ENCODE measurements around the gene FGF14.

FGF14 gene

DNA sequence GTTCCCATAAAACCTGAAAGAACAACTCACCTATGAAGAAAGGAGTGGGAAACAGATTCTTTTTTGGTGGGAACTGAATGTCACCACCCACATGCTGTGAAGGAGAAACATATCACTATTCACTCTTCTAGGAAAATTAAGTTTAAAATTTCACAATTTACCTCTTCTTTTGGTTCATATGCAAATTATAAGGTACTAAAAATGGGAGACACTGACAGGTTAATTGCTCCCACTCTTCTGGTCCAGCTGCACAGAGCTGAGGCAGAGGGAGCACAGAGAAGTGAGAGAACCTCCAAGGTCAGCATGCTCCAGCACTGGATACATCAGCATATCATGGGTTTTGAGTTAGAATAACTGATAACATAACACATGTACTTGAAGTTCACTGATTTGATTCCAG is 186.9 kb downstream of the FGF14 start:
- no peaks in the 10 kb centered on the region for H3K4me1 ChIP-seq (ENCODE audit: control insufficient read depth, low read length)
- no peak overlapping the region for H3K4me3 ChIP-seq (ENCODE audit: low read length)
- no peaks in the 10 kb centered on the region for H3K36me3 ChIP-seq (ENCODE audit: control insufficient read depth, low read length)
- no peaks in the 10 kb centered on the region for H4K20me1 ChIP-seq (ENCODE audit: control insufficient read depth, insufficient read depth, low read depth, low read length)
- H3F3A ChIP-seq (ENCODE audit: control insufficient read depth, insufficient read depth): no peaks in the 10 kb centered on the region
- no peaks in the 10 kb centered on the region for H3K9me2 ChIP-seq (replicated peaks; ENCODE audit: control insufficient read depth, low read length)
- no peaks in the 10 kb centered on the region for H3K27me3 ChIP-seq (ENCODE audit: control insufficient read depth, low read length)
- no peak overlapping the region for H3K4me2 ChIP-seq (ENCODE audit: low read length)
- H3K27ac ChIP-seq (ENCODE audit: low read depth, low read length): no peak overlapping the region
- no peaks in the 10 kb centered on the region for H3K9me3 ChIP-seq (ENCODE audit: control insufficient read depth, insufficient read depth, low read length)
- no peaks in the 10 kb centered on the region for H3K79me2 ChIP-seq (ENCODE audit: control insufficient read depth, low read length)
- TF ChIP-seq EZH2phosphoT487 (IDR thresholded peaks at IDR 0.05; ENCODE audit: borderline replicate concordance, low read length): no peak
- TF ChIP-seq, protein P1, sequence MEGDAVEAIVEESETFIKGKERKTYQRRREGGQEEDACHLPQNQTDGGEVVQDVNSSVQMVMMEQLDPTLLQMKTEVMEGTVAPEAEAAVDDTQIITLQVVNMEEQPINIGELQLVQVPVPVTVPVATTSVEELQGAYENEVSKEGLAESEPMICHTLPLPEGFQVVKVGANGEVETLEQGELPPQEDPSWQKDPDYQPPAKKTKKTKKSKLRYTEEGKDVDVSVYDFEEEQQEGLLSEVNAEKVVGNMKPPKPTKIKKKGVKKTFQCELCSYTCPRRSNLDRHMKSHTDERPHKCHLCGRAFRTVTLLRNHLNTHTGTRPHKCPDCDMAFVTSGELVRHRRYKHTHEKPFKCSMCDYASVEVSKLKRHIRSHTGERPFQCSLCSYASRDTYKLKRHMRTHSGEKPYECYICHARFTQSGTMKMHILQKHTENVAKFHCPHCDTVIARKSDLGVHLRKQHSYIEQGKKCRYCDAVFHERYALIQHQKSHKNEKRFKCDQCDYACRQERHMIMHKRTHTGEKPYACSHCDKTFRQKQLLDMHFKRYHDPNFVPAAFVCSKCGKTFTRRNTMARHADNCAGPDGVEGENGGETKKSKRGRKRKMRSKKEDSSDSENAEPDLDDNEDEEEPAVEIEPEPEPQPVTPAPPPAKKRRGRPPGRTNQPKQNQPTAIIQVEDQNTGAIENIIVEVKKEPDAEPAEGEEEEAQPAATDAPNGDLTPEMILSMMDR (IDR thresholded peaks at IDR 0.05; ENCODE audit: low read depth, low read length, poor library complexity, severe bottlenecking): no peak

DNA sequence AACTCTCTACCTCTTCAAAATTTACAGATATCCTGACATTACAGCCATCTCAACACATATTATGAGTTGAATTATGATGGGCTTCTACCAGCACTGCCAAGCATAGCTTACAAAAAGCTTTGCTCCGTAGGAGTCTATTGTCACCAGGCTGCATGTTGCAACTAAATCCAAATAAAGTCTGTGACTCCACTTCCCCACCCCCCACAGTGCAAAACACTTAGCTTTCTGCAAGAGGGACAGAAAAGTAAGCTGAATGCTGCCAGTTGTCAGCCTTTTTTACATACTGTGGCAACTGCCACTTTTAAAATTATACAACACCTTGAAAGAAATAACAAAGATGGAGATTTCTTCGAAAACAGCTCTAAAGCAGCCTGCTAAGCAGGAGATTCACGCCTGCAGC is 189.1 kb downstream of the FGF14 start:
- Histone ChIP-seq H3K27ac (ENCODE audit: low read depth, low read length) (no peak overlapping the region), H3K27me3 (ENCODE audit: control insufficient read depth, low read length) (no peaks in the 10 kb centered on the region), H3K9me3 (ENCODE audit: control insufficient read depth, insufficient read depth, low read length) (no peaks in the 10 kb centered on the region), H3K4me2 (ENCODE audit: low read length) (no peak overlapping the region), H3K36me3 (ENCODE audit: control insufficient read depth, low read length) (no peaks in the 10 kb centered on the region), H4K20me1 (ENCODE audit: control insufficient read depth, insufficient read depth, low read depth, low read length) (no peaks in the 10 kb centered on the region), H3F3A (ENCODE audit: control insufficient read depth, insufficient read depth) (no peaks in the 10 kb centered on the region), H3K4me1 (ENCODE audit: control insufficient read depth, low read length) (no peaks in the 10 kb centered on the region), H3K4me3 (ENCODE audit: low read length) (no peak overlapping the region), H3K9me2 (replicated peaks; ENCODE audit: control insufficient read depth, low read length) (no peaks in the 10 kb centered on the region), H3K79me2 (ENCODE audit: control insufficient read depth, low read length) (no peaks in the 10 kb centered on the region)
- TF ChIP-seq EZH2phosphoT487 (IDR thresholded peaks at IDR 0.05; ENCODE audit: borderline replicate concordance, low read length): no peak
- TF ChIP-seq, protein P1 (IDR thresholded peaks at IDR 0.05; ENCODE audit: low read depth, low read length, poor library complexity, severe bottlenecking): no peak

DNA sequence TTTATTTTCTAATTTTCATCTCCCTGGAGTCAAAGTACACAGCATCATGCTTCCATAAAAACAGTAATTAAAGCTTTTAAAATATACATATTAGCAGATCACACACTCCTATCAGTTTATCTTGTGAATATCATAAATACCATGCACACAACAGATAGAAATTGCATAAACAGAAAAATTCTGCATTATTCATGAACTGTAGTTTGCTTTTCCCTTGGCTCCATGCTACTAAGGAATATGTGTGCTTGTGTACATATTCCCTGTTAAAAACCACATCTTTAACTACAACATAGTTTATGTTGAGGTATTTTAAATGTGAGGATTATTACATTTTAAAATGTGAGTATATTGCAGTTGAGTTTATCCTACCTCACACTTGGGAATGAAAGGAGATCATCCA is 193.5 kb downstream of the FGF14 start:
- Histone ChIP-seq H3K36me3 (ENCODE audit: control insufficient read depth, low read length) (no peaks in the 10 kb centered on the region), H3F3A (ENCODE audit: control insufficient read depth, insufficient read depth) (no peaks in the 10 kb centered on the region), H3K9me2 (replicated peaks; ENCODE audit: control insufficient read depth, low read length) (no peaks in the 10 kb centered on the region), H3K9me3 (ENCODE audit: control insufficient read depth, insufficient read depth, low read length) (no peaks in the 10 kb centered on the region), H3K4me1 (ENCODE audit: control insufficient read depth, low read length) (no peaks in the 10 kb centered on the region), H3K27ac (ENCODE audit: low read depth, low read length) (no peak overlapping the region), H3K79me2 (ENCODE audit: control insufficient read depth, low read length) (no peaks in the 10 kb centered on the region), H3K27me3 (ENCODE audit: control insufficient read depth, low read length) (no peaks in the 10 kb centered on the region), H3K4me2 (ENCODE audit: low read length) (no peak overlapping the region), H3K4me3 (ENCODE audit: low read length) (no peak overlapping the region), H4K20me1 (ENCODE audit: control insufficient read depth, insufficient read depth, low read depth, low read length) (no peaks in the 10 kb centered on the region)
- TF ChIP-seq, protein P1 (IDR thresholded peaks at IDR 0.05; ENCODE audit: low read depth, low read length, poor library complexity, severe bottlenecking): no peak
- TF ChIP-seq EZH2phosphoT487 (IDR thresholded peaks at IDR 0.05; ENCODE audit: borderline replicate concordance, low read length): no peak

All from DOHH2 (cell line).